GM19023 (cell line): ENCODE results near the gene LRRC9.
"Not testable (repeated sequence)": the region's sequence is repeated elsewhere in the genome, so short reads cannot be mapped to it uniquely, and the experiment has no call there.

Experiments used
- ATAC-seq: cut with Tn5 transposase; IDR thresholded peaks from one replicate; pipeline ENCODE4 v1.9.1; 2021; ENCODE audit warnings: mild to moderate bottlenecking, moderate library complexity; ENCODE audit not compliant: unreplicated experiment

Gene LRRC9

DNA sequence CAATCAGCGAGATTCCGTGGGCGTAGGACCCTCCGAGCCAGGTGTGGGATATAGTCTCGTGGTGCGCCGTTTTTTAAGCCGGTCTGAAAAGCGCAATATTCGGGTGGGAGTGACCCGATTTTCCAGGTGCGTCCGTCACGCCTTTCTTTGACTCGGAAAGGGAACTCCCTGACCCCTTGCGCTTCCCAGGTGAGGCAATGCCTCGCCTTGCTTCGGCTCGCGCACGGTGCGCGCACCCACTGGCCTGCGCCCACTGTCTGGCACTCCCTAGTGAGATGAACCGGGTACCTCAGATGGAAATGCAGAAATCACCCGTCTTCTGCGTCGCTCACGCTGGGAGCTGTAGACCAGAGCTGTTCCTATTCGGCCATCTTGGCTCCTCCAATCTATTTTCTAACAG is 32.2 kb downstream of the LRRC9 start:
- ATAC-seq, result not testable (repeated sequence)

DNA sequence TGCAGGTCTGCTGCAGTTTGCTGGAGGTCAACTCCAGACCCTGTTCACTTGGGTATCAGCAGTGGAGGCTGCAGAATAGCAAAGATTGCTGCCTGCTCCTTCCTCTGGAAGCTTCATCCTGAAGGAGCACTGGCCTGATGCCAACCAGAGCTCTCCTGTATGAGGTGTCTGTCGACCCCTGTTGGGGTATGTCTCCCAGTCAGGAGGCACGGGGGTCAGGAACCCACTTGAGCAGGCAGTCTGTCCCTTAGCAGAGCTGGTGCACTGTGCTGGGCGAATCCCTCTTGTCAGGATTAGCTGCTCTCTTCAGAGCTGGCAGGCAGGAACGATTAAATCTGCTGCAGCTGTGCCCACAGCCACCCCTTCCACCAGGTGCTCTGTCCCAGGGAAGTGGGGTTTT is 37.9 kb downstream of the LRRC9 start:
- ATAC-seq, result not testable (repeated sequence)

DNA sequence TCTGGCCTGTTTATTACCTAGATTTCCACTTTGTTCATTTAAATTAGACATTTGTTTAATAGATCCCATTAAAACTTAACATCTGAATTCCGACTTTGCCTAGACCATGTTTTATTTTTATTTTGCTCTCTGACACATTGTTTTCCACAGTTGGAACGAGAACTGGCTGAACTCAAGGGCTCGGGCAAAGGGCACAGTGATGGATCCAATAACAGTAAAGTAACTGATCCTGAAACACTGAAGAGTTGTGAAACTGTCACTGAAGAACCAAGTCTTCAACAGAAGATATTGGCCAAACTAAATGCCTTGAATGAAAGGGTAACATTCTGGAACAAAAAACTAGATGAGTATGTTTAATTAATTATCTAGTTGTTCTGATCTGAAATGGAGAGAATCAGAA is 39.7 kb downstream of the LRRC9 start:
- ATAC-seq, result no peak

DNA sequence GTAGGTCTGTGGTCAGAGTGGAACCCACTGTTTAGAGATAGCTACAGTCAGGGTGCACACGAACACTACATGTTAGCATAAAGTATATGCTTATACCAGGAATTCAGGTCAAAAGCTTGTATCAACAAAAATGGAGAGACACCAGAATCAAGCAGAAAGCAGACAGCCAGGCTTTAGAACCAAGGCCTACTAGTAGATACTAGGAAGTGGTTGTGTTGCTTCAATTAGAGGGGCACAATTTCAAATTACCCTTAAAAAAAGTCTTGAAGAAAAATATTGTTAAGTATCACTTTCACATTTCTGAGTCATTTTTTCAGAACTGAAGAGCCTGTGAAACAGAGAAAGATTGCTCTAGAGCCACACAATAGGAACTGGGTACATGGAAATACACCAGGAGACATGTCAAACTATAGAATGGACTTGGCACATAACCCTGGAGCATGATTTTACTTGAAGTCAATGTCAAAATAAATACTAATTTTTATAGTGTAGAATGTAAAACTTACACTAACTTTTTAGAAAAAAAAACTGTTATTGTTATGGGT is 41.6 kb downstream of the LRRC9 start:
- no peak for ATAC-seq

DNA sequence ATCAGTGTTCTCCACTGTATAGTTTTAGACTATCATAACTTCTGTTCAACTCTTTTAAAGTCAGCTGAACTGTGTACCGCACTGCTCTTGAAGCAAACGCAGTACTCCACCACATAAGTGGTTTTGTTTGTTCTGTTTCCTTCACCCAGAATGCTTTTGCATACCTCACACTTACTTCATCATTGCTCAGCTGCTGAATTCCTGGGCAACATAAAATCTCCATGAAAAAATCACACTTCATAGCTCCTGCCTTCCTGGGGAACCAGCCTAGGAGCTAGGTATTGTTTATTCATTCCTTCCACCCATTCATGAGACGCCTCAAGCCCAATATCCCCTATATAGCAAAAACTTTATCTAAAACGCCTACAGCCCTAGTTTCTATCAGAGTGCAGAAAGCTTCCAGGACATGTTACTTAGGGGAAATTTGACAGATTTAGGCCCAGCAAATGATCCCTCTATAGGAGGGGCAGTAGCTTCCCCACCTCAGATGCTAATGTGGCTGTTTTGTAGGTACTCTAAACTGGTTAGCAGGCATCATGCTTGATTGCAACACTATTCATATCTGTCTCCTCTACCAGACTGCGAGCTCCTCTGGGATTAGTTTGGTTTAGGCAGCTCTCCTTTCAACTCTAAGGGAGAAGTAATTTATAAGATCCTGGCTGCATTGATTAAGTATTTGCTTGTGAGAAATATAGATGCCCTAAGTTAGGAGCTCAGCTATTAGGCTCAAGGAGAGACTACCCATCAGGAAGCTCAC is 44.5 kb downstream of the LRRC9 start:
- peak; percentile 24 for ATAC-seq

DNA sequence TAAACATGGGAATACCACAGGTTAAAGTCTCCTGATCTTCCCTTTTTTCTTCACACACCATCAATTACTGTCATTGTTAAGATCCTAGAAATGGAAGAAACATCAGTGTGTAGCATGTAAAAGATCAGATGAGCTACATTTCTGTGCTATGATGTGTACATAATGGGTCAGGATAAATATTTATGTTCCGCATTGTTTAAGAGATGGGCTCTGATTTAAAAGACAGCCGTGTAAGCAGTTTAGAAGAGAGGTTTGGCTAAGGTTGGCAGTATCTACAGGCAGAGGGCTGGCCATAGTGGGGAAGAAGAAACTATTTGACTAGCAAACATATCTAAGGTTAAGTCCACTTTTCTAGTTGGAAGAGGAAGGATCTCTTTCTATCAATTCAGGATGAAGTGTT is 49.4 kb downstream of the LRRC9 start:
- no peak for ATAC-seq

DNA sequence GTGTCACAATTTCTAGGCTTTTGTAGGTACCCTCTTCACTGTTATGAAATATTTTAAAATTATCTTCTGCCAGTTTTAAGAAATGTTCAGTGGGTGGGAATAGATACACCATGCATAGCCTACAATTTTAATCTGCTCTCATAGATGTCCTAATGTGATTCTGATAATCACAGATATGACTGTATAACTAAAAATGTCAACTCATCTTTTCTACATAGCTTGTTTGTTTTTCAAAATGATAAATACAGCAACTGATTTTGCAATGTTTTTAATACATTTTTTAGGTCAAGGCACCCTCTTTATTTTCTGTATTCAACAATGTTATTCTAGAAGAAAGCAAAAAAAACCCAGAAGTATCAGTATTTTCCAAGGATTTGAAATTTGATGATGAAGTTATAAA is 61.6 kb downstream of the LRRC9 start:
- ATAC-seq, result no peak

DNA sequence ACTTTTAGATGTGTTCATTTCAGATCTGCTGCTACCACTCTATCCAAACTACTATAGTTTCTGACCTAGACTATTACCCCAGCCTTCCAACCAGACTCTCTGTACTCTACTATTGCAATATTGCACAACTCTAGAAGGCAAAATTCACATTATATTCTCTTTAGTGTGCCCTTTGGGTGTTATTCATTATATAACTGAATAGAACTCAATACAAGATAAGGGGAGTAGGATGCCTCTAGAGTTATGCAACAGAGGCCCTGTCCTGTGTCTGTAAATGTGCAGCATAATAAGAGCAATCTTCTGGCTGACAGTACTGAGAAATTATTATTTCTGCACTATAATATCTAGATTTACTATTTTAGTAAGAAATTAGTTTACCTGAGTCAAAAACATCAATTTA is 63.1 kb downstream of the LRRC9 start:
- no peak for ATAC-seq

DNA sequence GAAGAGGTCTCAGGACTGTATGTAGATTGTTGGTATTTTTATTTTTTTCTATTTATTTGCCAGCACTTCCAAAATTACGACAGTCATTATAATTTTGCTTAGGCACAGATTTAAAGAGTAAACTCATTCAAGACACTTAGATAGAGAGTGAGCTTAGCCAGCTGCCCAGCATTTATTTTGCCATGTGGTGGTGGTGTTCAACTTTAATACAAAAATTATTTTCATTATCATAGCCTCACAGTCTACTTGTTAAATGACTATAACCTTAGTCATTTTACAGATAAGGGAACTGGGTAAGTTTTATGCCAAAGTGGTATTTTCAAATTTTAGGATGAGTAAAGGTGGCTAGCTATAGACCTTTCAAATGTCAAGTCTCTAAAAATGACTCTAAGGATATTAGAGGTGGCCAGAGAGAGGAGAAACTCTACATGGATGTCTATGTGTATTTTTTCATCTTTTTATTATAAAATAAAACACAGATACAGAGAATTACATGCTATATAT is 66.7 kb downstream of the LRRC9 start:
- ATAC-seq, result no peak

DNA sequence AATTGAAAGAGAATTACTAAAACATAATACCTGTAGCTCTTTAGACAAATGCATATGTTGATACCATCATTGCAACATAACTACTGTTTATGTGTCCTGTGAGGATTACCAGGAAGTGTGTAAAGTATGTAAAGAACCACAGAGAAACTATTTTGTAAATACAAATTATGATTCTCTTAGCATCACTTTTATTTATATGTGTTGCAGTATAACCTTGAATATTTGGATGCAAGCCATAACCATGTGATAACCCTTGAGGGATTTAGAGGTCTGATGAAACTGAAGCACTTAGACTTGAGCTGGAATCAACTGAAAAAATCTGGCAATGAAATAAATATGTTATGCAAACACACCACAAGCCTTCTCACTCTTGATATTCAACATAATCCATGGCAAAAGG is 77.5 kb downstream of the LRRC9 start:
- no peak for ATAC-seq

DNA sequence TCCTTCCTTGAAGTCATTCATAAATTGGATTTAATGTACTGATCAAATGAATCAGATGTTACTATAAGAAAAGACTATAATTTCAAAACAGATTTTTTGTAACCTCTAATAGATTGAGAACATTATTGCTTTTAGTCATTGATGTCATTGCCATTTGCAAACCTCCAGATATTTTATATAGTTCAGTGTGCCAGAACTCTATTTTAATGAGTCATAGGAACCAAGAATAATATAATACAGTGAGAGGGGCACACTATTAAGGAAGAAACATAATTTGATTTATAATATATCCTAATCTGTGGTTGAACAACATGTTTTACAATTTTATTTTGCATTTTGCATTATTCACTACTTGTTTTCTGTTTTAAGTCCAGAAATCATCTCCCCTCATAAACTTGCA is 78.0 kb downstream of the LRRC9 start:
- no peak for ATAC-seq

DNA sequence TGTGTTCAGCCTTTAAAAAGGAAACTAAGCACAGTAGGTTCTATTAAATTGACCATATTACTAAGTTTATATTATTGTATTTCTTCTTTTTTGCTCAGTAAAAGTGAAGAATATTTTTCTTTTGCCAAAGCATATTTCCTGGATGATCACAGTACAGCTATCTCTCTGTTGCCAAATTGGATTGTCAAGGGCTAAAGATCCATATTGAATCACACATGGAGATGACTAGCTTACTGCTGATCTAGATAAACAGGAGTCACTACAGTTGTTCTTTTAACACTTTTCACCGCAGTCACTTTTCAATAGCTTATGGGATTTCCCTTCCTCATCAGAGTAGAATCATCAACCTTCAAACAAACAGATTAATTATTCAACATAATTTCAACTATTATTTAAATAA is 78.6 kb downstream of the LRRC9 start:
- no peak for ATAC-seq

DNA sequence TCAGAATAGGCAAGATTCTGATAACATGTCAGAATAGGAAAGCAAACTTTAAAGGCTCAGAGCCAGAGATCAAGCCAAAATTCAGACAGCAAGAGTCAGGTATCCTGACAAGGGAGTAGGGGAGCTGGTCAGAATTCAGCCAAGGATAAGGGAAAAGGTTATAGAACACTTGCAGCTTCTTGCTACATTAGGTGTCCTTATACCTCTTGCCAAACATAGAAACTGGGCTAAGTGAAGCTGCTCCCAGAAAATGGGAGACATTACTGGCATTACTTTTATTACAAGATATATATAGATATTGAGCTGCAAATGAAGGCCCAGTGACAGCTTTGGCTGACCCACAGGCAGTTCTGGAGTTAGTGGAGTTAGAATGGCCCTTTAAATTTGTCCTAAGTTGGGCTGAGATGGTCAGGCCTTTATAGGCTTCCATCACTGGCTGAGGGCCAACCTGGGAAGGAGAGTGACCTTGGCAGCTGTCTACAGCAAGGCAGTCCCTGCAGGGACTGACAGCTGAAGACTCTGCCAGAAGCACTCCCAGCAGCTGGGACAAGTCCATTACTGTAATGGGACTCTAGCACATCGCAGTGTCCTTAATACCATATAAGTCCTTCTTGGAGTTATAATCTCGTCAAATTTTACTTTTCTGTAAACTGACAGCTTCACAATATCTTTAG is 83.0 kb downstream of the LRRC9 start:
- ATAC-seq, result no peak

DNA sequence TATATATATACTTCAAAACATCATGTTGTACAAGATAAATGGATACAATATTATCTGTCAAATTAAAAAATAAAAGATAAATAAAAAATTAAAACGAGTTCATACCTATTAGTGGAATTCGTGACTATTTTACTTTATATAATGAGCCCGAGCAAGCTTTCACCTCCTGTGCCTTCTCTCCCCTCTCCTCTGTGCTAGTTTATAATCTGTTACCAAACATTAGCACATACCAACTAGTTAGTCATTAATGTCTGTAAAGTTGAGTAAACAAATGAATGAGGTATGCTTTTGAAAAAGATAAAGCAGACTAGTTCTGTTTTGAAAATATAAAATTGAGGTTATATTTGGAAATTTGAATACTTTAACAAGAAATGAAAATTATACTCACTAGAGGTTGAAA is 84.0 kb downstream of the LRRC9 start:
- no peak for ATAC-seq

DNA sequence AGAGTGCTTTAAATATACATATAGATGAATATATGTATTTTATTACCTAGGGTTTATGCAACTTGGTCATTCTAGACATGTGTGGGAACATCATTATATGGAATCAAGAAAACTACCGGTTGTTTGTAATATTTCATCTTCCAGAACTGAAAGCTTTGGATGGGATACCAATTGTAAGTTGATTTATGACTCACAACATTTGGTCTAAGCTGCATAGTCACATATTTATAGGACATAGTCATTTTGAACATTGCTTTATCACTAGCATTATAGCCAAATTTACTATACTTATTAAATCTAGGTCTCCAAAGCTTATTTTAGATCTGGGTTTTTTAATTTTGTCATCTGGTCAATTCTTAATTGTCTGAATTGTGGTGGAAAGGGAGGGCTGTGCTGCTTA is 88.1 kb downstream of the LRRC9 start:
- no peak for ATAC-seq

DNA sequence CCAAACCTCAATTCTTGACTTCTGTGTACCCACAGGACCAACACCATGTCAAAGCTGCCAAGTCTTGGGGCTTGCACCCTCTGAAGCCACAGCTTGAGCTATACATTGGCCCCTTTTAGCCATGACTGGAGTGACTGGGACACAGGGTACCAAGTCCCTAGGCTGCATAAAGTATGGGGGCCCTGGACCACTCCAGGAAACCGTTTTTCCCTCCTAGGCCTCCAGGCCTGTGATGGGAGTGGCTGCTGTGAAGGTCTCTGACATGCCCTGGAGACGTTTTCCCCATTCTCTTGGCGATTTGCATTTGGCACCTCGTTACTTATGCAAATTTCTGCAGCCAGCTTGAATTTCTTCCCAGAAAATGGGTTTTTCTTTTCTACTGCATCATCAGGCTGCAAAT is 90.3 kb downstream of the LRRC9 start:
- not testable (repeated sequence) for ATAC-seq

DNA sequence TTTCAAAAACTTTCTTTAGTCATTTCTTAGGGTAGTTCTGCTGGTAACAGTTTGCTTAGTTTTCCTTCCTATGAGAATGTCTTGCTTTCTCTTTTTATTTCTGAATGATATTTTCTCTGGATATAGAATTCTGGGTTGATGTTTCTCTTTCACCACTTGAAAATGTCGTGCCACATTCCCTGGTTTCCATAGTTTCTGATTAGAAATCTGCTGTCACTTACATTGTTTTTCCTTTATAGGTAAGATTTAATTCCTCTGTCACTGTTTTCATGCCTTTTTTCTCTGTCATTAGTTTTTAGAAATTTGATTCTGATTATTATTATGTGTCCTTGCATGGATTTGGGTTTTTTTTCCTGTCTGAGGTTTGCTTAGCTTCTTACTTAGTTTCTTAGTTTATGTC is 94.5 kb downstream of the LRRC9 start:
- no peak for ATAC-seq

DNA sequence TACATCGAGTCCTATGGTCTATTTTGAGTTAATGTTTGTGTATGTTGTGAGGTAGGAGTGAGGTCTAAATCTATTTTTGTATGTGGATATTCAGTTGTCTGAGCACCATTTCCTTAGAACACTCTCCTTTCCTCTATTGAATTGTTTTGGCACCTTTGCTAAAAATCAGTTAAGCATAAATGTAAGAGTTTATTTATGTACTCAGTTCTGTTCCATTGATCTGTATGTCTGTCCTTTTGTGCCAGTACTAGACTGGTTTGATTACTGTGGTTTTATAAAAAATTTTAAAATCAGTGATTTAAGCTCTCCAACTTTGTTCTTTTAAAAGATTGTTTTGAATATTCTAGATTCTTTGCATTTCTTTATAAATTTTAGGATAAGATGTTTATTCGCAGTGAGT is 101.7 kb downstream of the LRRC9 start:
- no peak for ATAC-seq

DNA sequence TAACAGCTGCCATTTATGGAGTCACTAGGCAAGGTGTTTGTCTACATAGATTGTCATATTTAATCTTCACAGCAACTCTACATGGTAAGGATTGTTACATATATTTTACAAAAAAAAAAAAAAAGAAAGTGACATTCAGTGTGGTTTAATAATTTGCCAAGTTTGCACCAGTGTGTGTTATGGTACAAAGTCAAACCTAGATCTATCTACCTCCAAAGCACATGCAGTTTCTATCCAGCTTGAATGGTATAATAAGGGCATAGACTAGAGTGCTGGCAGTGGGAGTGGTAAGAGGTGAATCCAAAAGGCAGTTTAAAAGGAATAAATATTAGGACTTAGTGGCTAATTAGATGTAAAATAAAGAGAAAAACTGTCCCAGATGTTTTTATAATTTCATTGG is 105.6 kb downstream of the LRRC9 start:
- no peak for ATAC-seq

DNA sequence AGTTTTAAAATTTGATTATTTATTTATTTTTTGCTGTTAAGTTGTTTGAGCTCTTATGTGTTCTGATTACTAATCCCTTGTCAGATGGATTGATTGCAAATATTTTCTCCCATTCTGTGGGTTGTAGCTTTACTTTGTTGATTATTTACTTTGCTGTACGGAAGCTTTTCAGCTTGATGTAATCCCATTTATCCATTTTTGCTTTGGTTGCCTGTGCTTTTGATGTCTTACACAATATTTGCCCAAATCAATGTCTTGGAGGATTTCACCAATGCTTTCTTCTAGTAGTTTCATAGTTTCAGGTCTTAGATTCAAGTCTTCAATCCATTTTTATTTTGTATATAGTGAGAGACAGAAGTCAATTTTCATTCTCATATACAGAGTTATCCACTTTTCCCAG is 115.2 kb downstream of the LRRC9 start:
- ATAC-seq, result no peak

DNA sequence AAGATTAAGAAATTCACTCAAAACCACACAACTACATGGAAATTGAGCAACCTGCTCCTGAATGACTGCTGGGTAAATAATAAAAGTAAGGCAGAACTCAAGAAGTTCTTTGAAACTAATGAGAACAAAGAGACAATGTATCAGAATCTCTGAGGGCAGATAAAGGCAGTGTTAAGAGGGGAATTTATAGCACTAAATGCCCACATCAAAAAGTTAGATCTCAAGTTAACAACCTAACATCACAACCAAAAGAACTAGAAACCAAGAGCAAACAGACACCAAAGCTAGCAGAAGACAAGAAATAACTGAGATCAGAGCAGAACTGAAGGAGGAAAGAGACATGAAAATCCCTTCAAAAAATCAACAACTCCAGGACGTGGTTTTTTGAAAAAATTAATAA is 128.0 kb downstream of the LRRC9 start:
- ATAC-seq, result not testable (repeated sequence)

DNA sequence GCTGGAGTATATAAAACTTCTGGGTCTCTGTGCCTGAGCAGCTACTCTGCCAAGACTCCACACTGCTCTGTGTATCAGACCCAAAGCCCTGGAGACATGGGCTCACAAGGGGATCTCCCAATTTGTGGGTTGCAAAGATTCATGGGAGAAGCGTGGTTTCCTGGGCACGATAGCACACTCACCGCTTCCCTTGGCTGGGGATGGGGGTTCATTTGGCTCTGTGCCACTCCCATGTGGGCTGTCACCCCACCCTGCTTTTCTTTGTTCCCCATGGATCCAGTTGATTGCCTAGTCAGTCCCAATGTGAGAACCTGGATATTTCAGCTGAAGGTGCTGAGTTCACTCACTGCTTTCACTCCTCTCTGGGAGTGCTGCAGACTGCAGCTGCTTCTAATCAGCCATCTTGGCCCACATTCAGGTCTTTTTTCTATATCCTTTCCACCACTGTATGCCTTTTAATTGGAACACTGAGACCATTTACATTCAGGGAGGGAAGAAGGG is 131.8 kb downstream of the LRRC9 start:
- no peak for ATAC-seq
